B cell (primary cell): ENCODE results near the gene STRIP1.

Experiments
- CTCF ChIP-seq: fragments of 200-600 bp; IDR thresholded peaks from one replicate; pipeline ENCODE4 v1.8.0; 2022; ENCODE audit warnings: antibody characterized with exemption, mild to moderate bottlenecking
- EZH2 ChIP-seq: IDR thresholded peaks from 2 replicates; pipeline ENCODE4 v1.6.1; 2012; ENCODE audit warnings: borderline replicate concordance, low read depth, mild to moderate bottlenecking, moderate library complexity, low read length; ENCODE audit not compliant: insufficient read depth, poor library complexity, severe bottlenecking

DNA sequence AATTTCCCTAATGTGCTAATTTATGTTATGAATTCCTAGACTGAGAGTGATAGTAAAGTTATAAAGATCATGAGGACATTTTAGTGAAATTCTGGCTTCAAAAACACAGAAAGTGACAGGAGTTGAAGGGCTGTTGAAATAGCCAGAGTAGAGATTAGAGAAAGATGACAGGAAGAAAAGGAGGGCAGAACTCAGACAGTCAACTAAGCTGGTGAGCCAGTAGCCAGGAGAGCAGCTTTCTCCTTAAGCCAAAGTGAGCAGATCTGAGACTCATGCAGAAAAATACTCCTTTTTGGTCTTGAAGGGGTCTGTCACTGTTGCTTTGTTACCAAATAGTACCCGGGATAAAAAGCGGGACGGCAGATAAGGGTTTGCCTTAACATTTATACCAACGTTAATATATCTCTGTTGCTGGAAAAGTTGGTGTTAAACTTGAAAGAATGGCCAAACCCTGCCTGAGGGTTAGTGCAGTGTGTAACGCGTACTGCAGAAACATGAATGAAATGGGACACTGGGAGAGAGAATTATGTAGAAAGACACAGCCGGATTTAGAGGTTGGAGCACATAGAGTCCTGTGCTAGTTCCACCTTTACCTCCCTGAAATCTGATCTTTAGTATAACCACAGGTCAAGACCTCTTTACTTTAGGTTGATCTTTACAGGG lies 37.1 kb upstream of the STRIP1 start:
- TF ChIP-seq CTCF (no peak), EZH2 (no peak)
